Breast epithelium (tissue), 4 donors: Measurements from ENCODE around the gene AMMECR1. TPM values are rescaled to one million over a fixed set of nuclear protein-coding genes. Genes with fewer than 3 reads are reported as not detected.
A peak's percentile ranks its signal among the peaks of the same experiment; 100 is the strongest.

Experiments
- DNase-seq, 2 donors: peaks; one replicate each; pipeline ENCODE4 v3.0.0-alpha.2; 2019; ENCODE audit warnings: low spot score in 2 of 2
- H3K27ac ChIP-seq, 2 donors: fragments of 200-600 bp; sonication (generic) in 1 of 2; one replicate each; pipeline ENCODE4 v1.5.1; 2016 to 2019; ENCODE audit warnings: mild to moderate bottlenecking in 1 of 2
- H3K27me3 ChIP-seq, 2 donors: fragments of 200-600 bp; sonication (generic) in 1 of 2; one replicate each; pipeline versions ENCODE4 v1.5.1 to v1.6.0; 2017 to 2019; ENCODE audit warnings: control low read depth in 1 of 2, mild to moderate bottlenecking in 1 of 2
- H3K36me3 ChIP-seq: fragments of 200-600 bp; one replicate; pipeline ENCODE4 v1.5.1; 2019
- H3K4me1 ChIP-seq, 2 donors: fragments of 200-600 bp; sonication (generic); one replicate each; pipeline ENCODE4 v1.5.1; 2016 to 2019; ENCODE audit warnings: control low read depth in 1 of 2
- H3K4me3 ChIP-seq, 3 donors: fragments of 200-600 bp; sonication (generic); 1 replicate in 2 of 3; 2 replicates in 1 of 3; pipeline ENCODE4 v1.5.1; 2016 to 2019; ENCODE audit warnings: mild to moderate bottlenecking in 3 of 3, moderate library complexity in 2 of 3
- H3K9me3 ChIP-seq, 2 donors: fragments of 200-600 bp; sonication (generic) in 1 of 2; one replicate each; pipeline ENCODE4 v1.5.1; 2016 to 2019; ENCODE audit warnings: control low read depth in 1 of 2
- CTCF ChIP-seq, 3 donors: fragments of 450-650 bp; IDR thresholded peaks; one replicate each; pipeline ENCODE4 v1.5.1; 2016 to 2017; ENCODE audit warnings: antibody characterized with exemption in 3 of 3, mild to moderate bottlenecking in 3 of 3, moderate library complexity in 3 of 3
- POLR2A ChIP-seq: fragments of 450-650 bp; IDR thresholded peaks from one replicate; pipeline ENCODE4 v1.6.1; 2016; ENCODE audit warnings: antibody characterized with exemption, mild to moderate bottlenecking, moderate library complexity
- POLR2AphosphoS5 ChIP-seq, 3 donors: sonication (generic); formaldehyde crosslinking; IDR thresholded peaks; one replicate each; pipeline ENCODE4 v1.6.1; 2017; ENCODE audit warnings: antibody characterized with exemption in 3 of 3
- intact Hi-C: fragments of 100-400 bp; cut with DNase I; formaldehyde crosslinking; loops from one replicate; pipeline ENCODE4 v1.15.1; 2023; ENCODE audit warnings: low total_unique reads
- total RNA-seq, 3 donors: library from RNA; depleted of rRNA; stranded (reverse); fragments of >200 nt; gene quantifications; one replicate each; pipeline ENCODE4 v1.1.0, GENCODE V29; 2016

The AMMECR1 gene
- total RNA-seq, result 1 to 10 TPM; 4.3 to 8.2 (median 6.6) TPM

DNA sequence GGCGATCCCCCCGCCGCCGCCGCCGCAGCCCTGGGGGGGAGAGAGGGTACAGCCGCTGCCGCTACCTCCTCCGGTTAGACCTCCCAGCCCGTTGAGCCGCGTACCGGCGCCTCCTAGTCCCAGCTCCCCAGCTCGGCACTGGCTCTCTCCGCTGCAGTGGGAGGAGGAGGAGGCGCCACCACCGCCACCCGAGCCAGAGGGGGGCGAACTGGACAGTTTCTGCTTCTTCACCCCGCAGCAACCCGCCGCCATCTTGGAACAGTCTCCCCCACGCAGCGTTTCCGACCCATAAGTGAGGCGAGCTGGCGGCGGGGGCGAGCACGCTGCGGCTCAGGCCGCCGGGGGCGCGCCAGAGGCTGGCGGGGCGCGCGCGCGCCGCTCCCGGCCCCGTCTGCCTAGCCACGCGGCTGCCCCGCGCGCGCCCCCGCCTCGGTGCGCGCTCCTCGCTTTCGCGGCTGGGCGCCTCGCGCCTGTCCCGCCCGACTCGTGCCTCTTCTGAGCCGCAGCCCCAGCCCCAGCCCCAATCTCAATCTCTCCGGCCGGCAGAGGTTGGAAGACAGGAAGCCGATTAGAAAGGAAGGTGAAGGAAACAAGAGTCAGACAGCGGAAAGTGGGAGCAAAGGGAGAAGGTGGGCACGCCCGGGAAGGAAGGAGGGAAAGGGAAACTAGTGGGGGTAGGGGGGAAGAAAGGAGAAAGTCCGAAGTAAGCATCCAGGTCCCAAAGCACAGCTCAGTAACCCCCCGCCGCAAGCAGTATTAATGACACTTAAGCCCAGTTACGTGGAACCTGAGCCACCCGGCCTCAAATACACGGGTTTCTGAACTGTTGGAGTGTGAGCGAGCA is at the start of gene AMMECR1:
Gene AMMECR1, minus strand, starts transcription at position 266 of the 844 bp plus-strand sequence. Its CDS starts 14 bp downstream, at position 252.
- no peak for TF ChIP-seq POLR2A
- peak in 1 of 3 donors; percentile 5 for TF ChIP-seq POLR2AphosphoS5 (IDR thresholded peaks at IDR 0.05)
- TF ChIP-seq CTCF (IDR thresholded peaks at IDR 0.05), result peak in 1 of 3 donors; percentile 15
- H3K4me1 ChIP-seq, result no peaks in the 10 kb centered on the region
- no peaks in the 10 kb centered on the region for H3K36me3 ChIP-seq
- no peaks in the 10 kb centered on the region for H3K9me3 ChIP-seq
- intact Hi-C loops, result no loop called here
- peak within 1 kb of the TSS; percentile 69 to 86 (median 74) for H3K4me3 ChIP-seq
- DNase-seq, result peak; percentile 64 to 66
- H3K27ac ChIP-seq, result peak within 1 kb of the TSS; percentile 85 to 93
- peaks cover 0 to 49% of the 10 kb centered on the region in 2 donors for H3K27me3 ChIP-seq

DNA sequence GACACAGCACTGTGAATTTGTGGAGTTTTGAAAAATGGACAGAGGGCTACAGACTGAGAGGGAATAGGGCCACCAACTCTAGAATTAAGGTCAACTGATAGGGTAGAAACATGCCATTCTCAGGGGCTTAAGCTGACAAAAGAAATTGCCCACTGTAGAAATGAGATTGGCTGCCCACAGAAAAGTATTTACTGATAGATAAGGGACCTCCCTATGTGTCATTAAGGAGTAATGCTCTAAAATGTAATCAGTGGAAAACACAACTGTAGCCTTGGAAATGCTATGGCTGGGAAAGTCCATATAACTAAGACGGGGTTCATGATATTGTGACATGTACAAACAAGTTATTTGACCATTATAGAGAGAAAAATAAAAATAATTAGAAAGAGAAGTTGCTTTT is 45.4 kb upstream of the AMMECR1 start:
- intact Hi-C loops, result no loop called here
- TF ChIP-seq POLR2AphosphoS5 (IDR thresholded peaks at IDR 0.05) (no peak), POLR2A (no peak), CTCF (IDR thresholded peaks at IDR 0.05) (no peak)

DNA sequence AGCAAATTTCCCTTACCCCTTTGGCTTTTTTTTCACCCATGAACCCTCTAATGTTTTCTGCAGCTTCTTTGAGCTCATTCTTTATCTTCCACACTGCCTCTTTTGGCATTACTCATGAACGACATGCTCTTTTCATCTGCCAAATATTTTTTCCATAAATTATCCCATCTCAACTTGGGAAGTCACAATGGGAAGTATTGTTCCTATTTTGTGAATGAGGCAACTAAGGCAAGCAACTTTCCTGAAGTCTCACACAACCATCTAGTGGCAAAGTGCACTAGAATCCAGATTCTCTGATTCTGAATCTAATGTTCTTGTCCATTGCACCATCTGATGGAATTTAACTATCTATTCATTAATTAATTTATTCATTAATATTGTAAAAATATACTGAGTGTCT is 41.4 kb upstream of the AMMECR1 start:
- H3K27ac ChIP-seq, result no peak overlapping the region
- no peak for DNase-seq
- H3K27me3 ChIP-seq, result peaks cover 0 to 60% of the 10 kb centered on the region in 2 donors
- no peak for TF ChIP-seq POLR2A
- no peak for TF ChIP-seq POLR2AphosphoS5 (IDR thresholded peaks at IDR 0.05)
- TF ChIP-seq CTCF (IDR thresholded peaks at IDR 0.05), result no peak
- H3K9me3 ChIP-seq, result no peaks in the 10 kb centered on the region
- H3K36me3 ChIP-seq, result no peaks in the 10 kb centered on the region
- no peak overlapping the region for H3K4me3 ChIP-seq
- H3K4me1 ChIP-seq, result no peaks in the 10 kb centered on the region
- intact Hi-C loops, result loop anchor here (5.0 kb wide), 1 partner anchor 442 kb away; no protein-coding TSS in a partner anchor

More for the DNA sequence above, 45.4 kb upstream of the AMMECR1 start:
- Histone ChIP-seq H3K4me1 (no peaks in the 10 kb centered on the region), H3K9me3 (no peaks in the 10 kb centered on the region), H3K27ac (no peak overlapping the region), H3K4me3 (no peak overlapping the region), H3K36me3 (no peaks in the 10 kb centered on the region), H3K27me3 (peaks cover 0 to 78% of the 10 kb centered on the region in 2 donors)
- no peak for DNase-seq

GRCh38 chrX:110358548-110358947 is 40.7 kb upstream of the AMMECR1 start, which contains the start of gene RTL9:
Gene RTL9, plus strand, starts transcription at chrX:110358848. Its CDS starts 91,770 bp downstream, at chrX:110450618.
- intact Hi-C loops, result loop anchor here (5.0 kb wide), 1 partner anchor 441 kb away; no protein-coding TSS in a partner anchor
- Histone ChIP-seq H3K4me3 (no peak within 1 kb of the TSS), H3K4me1 (no peaks in the 10 kb centered on the region), H3K36me3 (no peaks in the 10 kb centered on the region), H3K27me3 (peaks cover 0 to 57% of the 10 kb centered on the region in 2 donors), H3K9me3 (no peaks in the 10 kb centered on the region), H3K27ac (no peak within 1 kb of the TSS)
- no peak for TF ChIP-seq POLR2A
- TF ChIP-seq POLR2AphosphoS5 (IDR thresholded peaks at IDR 0.05), result no peak
- no peak for TF ChIP-seq CTCF (IDR thresholded peaks at IDR 0.05)
- DNase-seq, result no peak

GRCh38 chrX:110346681-110347080 is 28.8 kb upstream of the AMMECR1 start:
- peaks cover 0 to 17% of the 10 kb centered on the region in 2 donors for H3K27me3 ChIP-seq
- intact Hi-C loops, result no loop called here
- no peak for DNase-seq
- H3K27ac ChIP-seq, result no peak overlapping the region
- no peaks in the 10 kb centered on the region for H3K4me1 ChIP-seq
- no peaks in the 10 kb centered on the region for H3K36me3 ChIP-seq
- H3K4me3 ChIP-seq, result no peak overlapping the region
- H3K9me3 ChIP-seq, result no peaks in the 10 kb centered on the region
- TF ChIP-seq CTCF (IDR thresholded peaks at IDR 0.05) (no peak), POLR2AphosphoS5 (IDR thresholded peaks at IDR 0.05) (no peak), POLR2A (no peak)
